C4-2B (cell line): ENCODE measurements around the gene KLHL8.

Experiments
- H3K27ac ChIP-seq: fragments of 450-650 bp; 2 replicates; pipeline ENCODE4 v1.5.1; 2017
- CTCF ChIP-seq: fragments of 450-650 bp; conservative IDR thresholded peaks from 2 replicates; pipeline ENCODE4 v1.5.1; 2017; ENCODE audit warnings: mild to moderate bottlenecking
- ZFX ChIP-seq: fragments of 450-650 bp; IDR thresholded peaks from 2 replicates; pipeline ENCODE4 v1.6.1; 2017

KLHL8 gene

GRCh38 chr4:87213421-87214075 is 6.9 kb downstream of the KLHL8 start:
- H3K27ac ChIP-seq: no peak overlapping the region
- TF ChIP-seq CTCF (no peak), ZFX (no peak)

- H3K27ac ChIP-seq: no peak overlapping the region
- TF ChIP-seq CTCF (no peak), ZFX (no peak)
Observed at GRCh38 chr4:87211249-87211952, 9.0 kb downstream of the KLHL8 start.

DNA sequence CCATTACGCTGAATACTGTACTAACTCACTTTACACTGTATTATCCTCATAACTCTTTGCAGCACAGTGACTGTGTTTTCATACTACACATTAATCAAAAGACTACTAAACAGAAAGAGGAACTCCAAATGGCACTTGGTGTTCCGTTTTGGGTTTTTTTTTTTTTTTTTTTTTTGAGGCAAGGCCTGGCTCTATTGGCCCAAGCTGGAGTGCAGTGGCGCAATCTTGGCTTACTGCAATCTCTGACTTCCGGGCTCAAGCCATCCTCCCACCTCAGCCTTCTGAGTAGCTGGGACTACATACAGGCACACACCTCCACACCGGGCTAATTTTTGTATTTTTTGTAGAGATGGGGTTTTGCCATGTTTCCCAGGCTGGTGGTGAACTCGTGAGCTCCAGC is 10.7 kb downstream of the KLHL8 start:
- TF ChIP-seq CTCF (no peak), ZFX (no peak)
- no peak overlapping the region for H3K27ac ChIP-seq

DNA sequence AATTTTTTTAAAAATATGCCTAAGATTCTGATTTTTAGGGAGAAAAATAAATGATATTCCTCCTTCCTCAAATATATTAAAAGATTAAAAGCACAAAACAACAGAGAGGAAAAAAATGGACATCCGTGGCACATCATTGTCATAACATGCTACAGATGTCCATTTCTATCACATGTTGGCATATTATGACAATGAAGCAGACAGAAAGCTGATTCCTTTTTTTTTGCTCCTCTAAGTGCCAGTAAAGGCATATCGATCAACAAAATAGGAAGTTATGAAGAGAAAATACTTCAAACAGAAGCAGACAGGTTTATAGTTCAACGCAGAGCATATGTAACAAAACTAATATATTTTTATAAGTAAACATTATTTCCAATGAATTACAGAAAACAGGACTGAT is 11.2 kb downstream of the KLHL8 start:
- no peak for TF ChIP-seq ZFX
- TF ChIP-seq CTCF: no peak
- H3K27ac ChIP-seq: no peak overlapping the region

GRCh38 chr4:87204559-87204958 is 15.9 kb downstream of the KLHL8 start:
- no peak for TF ChIP-seq CTCF
- no peak for TF ChIP-seq ZFX
- H3K27ac ChIP-seq: no peak overlapping the region

DNA sequence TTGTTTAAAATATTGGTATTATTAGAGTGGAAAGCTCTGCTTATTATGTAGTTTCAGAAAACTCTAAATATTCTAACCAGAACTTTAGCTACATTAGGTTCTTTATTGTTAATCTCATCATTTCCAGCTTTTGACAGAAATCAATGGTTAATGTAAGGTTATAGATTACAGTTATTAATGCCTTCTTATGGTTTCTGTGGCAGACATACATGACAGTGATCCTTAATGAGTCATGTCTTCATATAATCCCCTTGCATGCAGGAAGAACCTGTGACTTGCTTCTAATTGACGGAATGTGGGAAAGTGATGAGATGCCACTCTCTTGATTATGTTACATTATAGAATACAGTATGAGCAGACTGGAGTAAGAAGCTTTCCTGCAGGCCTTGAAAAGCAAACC is 23.5 kb downstream of the KLHL8 start:
- no peak overlapping the region for H3K27ac ChIP-seq
- TF ChIP-seq CTCF (no peak), ZFX (no peak)

DNA sequence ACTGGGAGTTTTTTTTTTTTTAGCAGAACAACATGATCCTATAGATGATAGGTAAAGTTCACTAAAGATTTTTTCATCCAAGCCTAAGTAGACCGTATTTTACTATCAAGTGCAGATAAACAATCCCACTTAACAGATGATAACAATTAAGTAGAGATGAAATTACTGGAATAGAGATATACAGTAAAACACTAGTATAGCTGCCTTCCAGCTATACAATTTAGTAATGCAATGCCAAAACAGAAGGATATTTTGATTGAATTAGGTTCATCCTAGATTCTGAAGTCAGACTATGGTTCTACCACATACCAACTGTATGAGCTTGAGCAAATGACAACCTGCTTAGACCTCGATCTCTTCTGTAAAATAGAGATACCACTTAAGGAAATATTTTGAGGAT is 24.3 kb downstream of the KLHL8 start:
- no peak overlapping the region for H3K27ac ChIP-seq
- TF ChIP-seq CTCF (no peak), ZFX (no peak)
